A673 (cell line): ENCODE data around the gene LDHAL6B. TPM values are rescaled to one million over a fixed set of nuclear protein-coding genes. Genes with fewer than 3 reads are reported as not detected.

Experiments
- BruUV-seq: library from RNA; stranded (reverse); fragments of 400-500 nt; replicated peaks from 2 replicates; lab custom pipeline; 2021; lab: Mats Ljungman, UMichigan
- CTCF ChIA-PET: fragments of 300-600 bp; sonication (Branson Sonifier 250); formaldehyde crosslinking; loops from one replicate; lab custom pipeline; 2022; ENCODE audit warnings: antibody characterized with exemption; lab: Charles Lee
- POLR2A ChIA-PET: fragments of 300-600 bp; sonication (Branson Sonifier 250); formaldehyde crosslinking; loops from one replicate; lab custom pipeline; 2022; ENCODE audit warnings: antibody characterized with exemption; ENCODE audit not compliant: low non-redundant PET; lab: Charles Lee
- DNase-seq: peaks from one replicate; pipeline ENCODE4 v3.0.0-alpha.2; 2015; ENCODE audit warnings: low spot score
- H3K27ac ChIP-seq: fragments of 200-600 bp; sonication (generic); 2 replicates; pipeline ENCODE4 v1.5.1; 2016; ENCODE audit warnings: mixed run types, low read depth, mild to moderate bottlenecking, mixed read lengths, antibody characterized with exemption, low read length; ENCODE audit not compliant: poor library complexity, severe bottlenecking
- H3K27me3 ChIP-seq: fragments of 200-600 bp; sonication (generic); replicated peaks from 2 replicates; pipeline ENCODE4 v1.6.1; 2017; ENCODE audit warnings: mixed run types, low read depth, mild to moderate bottlenecking, mixed read lengths, antibody characterized with exemption, low read length; ENCODE audit not compliant: insufficient read depth, poor library complexity
- H3K36me3 ChIP-seq: fragments of 200-600 bp; sonication (generic); 2 replicates; pipeline ENCODE4 v1.6.1; 2016; ENCODE audit warnings: mixed run types, mild to moderate bottlenecking, mixed read lengths, antibody characterized with exemption, low read length; ENCODE audit not compliant: insufficient read depth, poor library complexity, severe bottlenecking
- H3K4me1 ChIP-seq: fragments of 200-600 bp; sonication (generic); 2 replicates; pipeline ENCODE4 v1.6.1; 2017; ENCODE audit warnings: mixed run types, mild to moderate bottlenecking, mixed read lengths, antibody characterized with exemption, low read length; ENCODE audit not compliant: insufficient read depth, poor library complexity, severe bottlenecking
- H3K4me3 ChIP-seq: fragments of 200-600 bp; sonication (generic); 2 replicates; pipeline ENCODE4 v1.5.1; 2016; ENCODE audit warnings: low read depth, mixed run types, mild to moderate bottlenecking, mixed read lengths, low read length; ENCODE audit not compliant: poor library complexity, severe bottlenecking
- H3K9me3 ChIP-seq: fragments of 200-600 bp; sonication (generic); 2 replicates; pipeline ENCODE4 v1.6.1; 2016; ENCODE audit warnings: mixed run types, low read depth, mild to moderate bottlenecking, mixed read lengths, antibody characterized with exemption, low read length; ENCODE audit not compliant: poor library complexity, severe bottlenecking
- CTCF ChIP-seq: fragments of 300-800, 200-600 bp; sonication (generic); conservative IDR thresholded peaks from 2 replicates; pipeline ENCODE4 v1.5.1; 2017; ENCODE audit warnings: low read depth, mild to moderate bottlenecking, antibody characterized with exemption, low read length, moderate library complexity, mixed read lengths
- EZH2 ChIP-seq: fragments of 200-600 bp; sonication (generic); IDR thresholded peaks from 2 replicates; pipeline ENCODE4 v1.6.1; 2017; ENCODE audit warnings: borderline replicate concordance, low read depth, mild to moderate bottlenecking, mixed read lengths, antibody characterized with exemption, low read length; ENCODE audit not compliant: poor library complexity, severe bottlenecking
- intact Hi-C: fragments of 100-400 bp; cut with micrococcal nuclease; formaldehyde crosslinking; loops from one replicate; pipeline ENCODE4 v1.10.0; 2022; ENCODE audit not compliant: unreplicated experiment
- total RNA-seq: library from RNA; stranded (reverse); gene quantifications from 2 replicates; pipeline ENCODE4 v1.2.3, GENCODE V29; 2021

LDHAL6B gene
- total RNA-seq, 1 experiment from 2014 or later = not detected

GRCh38 chr15:59223736-59224135, 17.1 kb downstream of the LDHAL6B start:
- H3K27me3 ChIP-seq = no peaks in the 10 kb centered on the region
- intact Hi-C loops = no loop called here
- ChIA-PET CTCF (no interaction called here), POLR2A (interaction anchor here (0.7 kb wide), 1 partner anchor 9 kb away, joined by 4 read pairs; no protein-coding TSS in a partner anchor)
- TF ChIP-seq EZH2 = no peak
- TF ChIP-seq CTCF = no peak
- H3K4me1 ChIP-seq = no peaks in the 10 kb centered on the region
- H3K9me3 ChIP-seq = no peaks in the 10 kb centered on the region
- H3K4me3 ChIP-seq = no peak overlapping the region
- DNase-seq = no peak
- no peaks in the 10 kb centered on the region for H3K36me3 ChIP-seq
- H3K27ac ChIP-seq = no peak overlapping the region
- no TSS peak for BruUV-seq

GRCh38 chr15:59224474-59224873, 17.8 kb downstream of the LDHAL6B start:
- intact Hi-C loops = no loop called here
- Histone ChIP-seq H3K27me3 (no peaks in the 10 kb centered on the region), H3K27ac (no peak overlapping the region), H3K36me3 (no peaks in the 10 kb centered on the region), H3K4me1 (no peaks in the 10 kb centered on the region), H3K4me3 (no peak overlapping the region), H3K9me3 (no peaks in the 10 kb centered on the region)
- DNase-seq = no peak
- ChIA-PET POLR2A (no interaction called here), CTCF (no interaction called here)
- TF ChIP-seq CTCF (no peak), EZH2 (no peak)
- no TSS peak for BruUV-seq

GRCh38 chr15:59227021-59227420, 20.4 kb downstream of the LDHAL6B start:
- intact Hi-C loops = no loop called here
- no peaks in the 10 kb centered on the region for H3K27me3 ChIP-seq
- POLR2A ChIA-PET = no interaction called here
- no peaks in the 10 kb centered on the region for H3K4me1 ChIP-seq
- no peak overlapping the region for H3K4me3 ChIP-seq
- TF ChIP-seq CTCF (no peak), EZH2 (no peak)
- no peak overlapping the region for H3K27ac ChIP-seq
- no peaks in the 10 kb centered on the region for H3K36me3 ChIP-seq
- CTCF ChIA-PET = no interaction called here
- no TSS peak for BruUV-seq
- H3K9me3 ChIP-seq = no peaks in the 10 kb centered on the region
- DNase-seq = no peak
